Calu3 (cell line): ENCODE results near the gene PPFIA2. TPM values are rescaled to one million over a fixed set of nuclear protein-coding genes. Genes with fewer than 3 reads are reported as not detected.

Experiments
- BruUV-seq: library from RNA; stranded (reverse); fragments of 400-500 nt; replicated peaks from 2 replicates; lab custom pipeline; 2021; lab: Mats Ljungman, UMichigan
- CTCF ChIA-PET: fragments of 300-600 bp; sonication (Branson Sonifier 250); formaldehyde crosslinking; loops from one replicate; lab custom pipeline; 2022; ENCODE audit warnings: antibody characterized with exemption; lab: Charles Lee
- DNase-seq: peaks from one replicate; pipeline ENCODE4 v3.0.0; 2022
- H3K27ac Mint-ChIP-seq: one replicate; pipeline ENCODE4 v1.8.0; 2022; ENCODE audit warnings: mixed read lengths; ENCODE audit not compliant: unreplicated experiment
- H3K27me3 Mint-ChIP-seq: one replicate; pipeline ENCODE4 v1.8.0; 2022; ENCODE audit warnings: mixed read lengths; ENCODE audit not compliant: unreplicated experiment
- H3K36me3 Mint-ChIP-seq: one replicate; pipeline ENCODE4 v1.8.0; 2022; ENCODE audit warnings: mild to moderate bottlenecking, moderate library complexity, mixed read lengths; ENCODE audit not compliant: insufficient read depth, unreplicated experiment
- H3K4me1 Mint-ChIP-seq: one replicate; pipeline ENCODE4 v1.8.0; 2022; ENCODE audit warnings: mild to moderate bottlenecking, low read depth, mixed read lengths; ENCODE audit not compliant: unreplicated experiment
- H3K4me3 Mint-ChIP-seq: one replicate; pipeline ENCODE4 v1.8.0; 2022; ENCODE audit warnings: mild to moderate bottlenecking, low read depth, moderate library complexity, mixed read lengths; ENCODE audit not compliant: unreplicated experiment
- H3K9me3 Mint-ChIP-seq: one replicate; pipeline ENCODE4 v1.8.0; 2022; ENCODE audit warnings: low read depth, mixed read lengths; ENCODE audit not compliant: unreplicated experiment
- CTCF ChIP-seq: fragments of 200-600 bp; IDR thresholded peaks from one replicate; pipeline ENCODE4 v1.8.0; 2022; ENCODE audit warnings: antibody characterized with exemption; ENCODE audit not compliant: unreplicated experiment
- intact Hi-C: fragments of 100-400 bp; cut with micrococcal nuclease; formaldehyde crosslinking; loops from one replicate; pipeline ENCODE4 v1.10.0; 2022; ENCODE audit not compliant: unreplicated experiment
- total RNA-seq: library from RNA; stranded (reverse); gene quantifications from 2 replicates; pipeline ENCODE4 v1.2.3, GENCODE V29; 2022

Gene PPFIA2
- total RNA-seq, 1 experiment from 2014 or later, result 0.07 TPM

GRCh38 chr12:81573228-81573627, 185.9 kb downstream of the PPFIA2 start:
- TF ChIP-seq CTCF, result no peak
- no peak for DNase-seq
- H3K4me3 Mint-ChIP-seq, result no peak overlapping the region
- intact Hi-C loops, result no loop called here
- H3K36me3 Mint-ChIP-seq, result no peaks in the 10 kb centered on the region
- H3K9me3 Mint-ChIP-seq, result no peaks in the 10 kb centered on the region
- H3K4me1 Mint-ChIP-seq, result no peaks in the 10 kb centered on the region
- H3K27ac Mint-ChIP-seq, result no peak overlapping the region
- CTCF ChIA-PET, result no interaction called here
- BruUV-seq, result no TSS peak
- no peaks in the 10 kb centered on the region for H3K27me3 Mint-ChIP-seq

GRCh38 chr12:81572411-81572810, 186.7 kb downstream of the PPFIA2 start:
- Mint-ChIP-seq H3K4me3 (no peak overlapping the region), H3K9me3 (no peaks in the 10 kb centered on the region), H3K27me3 (no peaks in the 10 kb centered on the region), H3K36me3 (no peaks in the 10 kb centered on the region), H3K27ac (no peak overlapping the region), H3K4me1 (no peaks in the 10 kb centered on the region)
- CTCF ChIA-PET, result no interaction called here
- intact Hi-C loops, result no loop called here
- no peak for DNase-seq
- BruUV-seq, result no TSS peak
- TF ChIP-seq CTCF, result no peak

- Mint-ChIP-seq H3K36me3 (no peaks in the 10 kb centered on the region), H3K4me1 (no peaks in the 10 kb centered on the region), H3K27ac (no peak overlapping the region), H3K27me3 (no peaks in the 10 kb centered on the region), H3K4me3 (no peak overlapping the region), H3K9me3 (peaks cover 5% of the 10 kb centered on the region)
- no TSS peak for BruUV-seq
- intact Hi-C loops, result no loop called here
- DNase-seq, result no peak
- TF ChIP-seq CTCF, result no peak
- CTCF ChIA-PET, result no interaction called here
These were observed 188.9 kb downstream of the PPFIA2 start for GRCh38 chr12:81570234-81570633.

- no peak for DNase-seq
- no TSS peak for BruUV-seq
- Mint-ChIP-seq H3K36me3 (no peaks in the 10 kb centered on the region), H3K4me1 (no peaks in the 10 kb centered on the region), H3K4me3 (no peak overlapping the region), H3K9me3 (peaks cover 7% of the 10 kb centered on the region), H3K27me3 (no peaks in the 10 kb centered on the region), H3K27ac (no peak overlapping the region)
- CTCF ChIA-PET, result no interaction called here
- intact Hi-C loops, result no loop called here
- TF ChIP-seq CTCF, result no peak
These were observed 194.9 kb downstream of the PPFIA2 start for GRCh38 chr12:81564237-81564636.
